DND-41 (cell line): ENCODE data around the gene KRTAP20-4.

Experiments
- ATAC-seq: fragments of 200-7000 bp; cut with Tn5 transposase; 3 replicates; pipeline ENCODE4 v1.9.1; 2021; ENCODE audit warnings: low read depth; ENCODE audit not compliant: insufficient read depth
- DNase-seq: peaks from one replicate; pipeline ENCODE4 v3.0.0-alpha.2; 2020
- H2AFZ ChIP-seq: 2 replicates; pipeline ENCODE4 v1.6.0; 2012; ENCODE audit warnings: low read depth, low read length
- H3K27ac ChIP-seq: 2 replicates; pipeline ENCODE4 v1.5.1; 2012; ENCODE audit warnings: low read length, inconsistent platforms
- H3K27me3 ChIP-seq: fragments of 200-600 bp; sonication (generic); 2 replicates; pipeline ENCODE4 v1.6.0; 2012; ENCODE audit warnings: low read length, mild to moderate bottlenecking, inconsistent platforms; ENCODE audit not compliant: insufficient read depth, poor library complexity
- H3K36me3 ChIP-seq: 2 replicates; pipeline ENCODE4 v1.5.1; 2012; ENCODE audit warnings: low read length, inconsistent platforms; ENCODE audit not compliant: insufficient read depth
- H3K4me1 ChIP-seq: 2 replicates; pipeline ENCODE4 v1.5.1; 2012; ENCODE audit warnings: mild to moderate bottlenecking, low read length; ENCODE audit not compliant: insufficient read depth
- H3K4me2 ChIP-seq: 2 replicates; pipeline ENCODE4 v1.6.0; 2012; ENCODE audit warnings: mild to moderate bottlenecking, moderate library complexity, low read length, inconsistent platforms; ENCODE audit not compliant: insufficient read depth
- H3K4me3 ChIP-seq, 2 experiments: fragments of 200-600 bp in 1 of 2; shearing (Covaris generic) in 1 of 2; 2 replicates each; pipeline ENCODE4 v1.5.1; 2012 to 2016; ENCODE audit warnings: inconsistent platforms in 2 of 2, low read length in 2 of 2, mild to moderate bottlenecking in 2 of 2, low read depth in 1 of 2, moderate library complexity in 1 of 2
- H3K79me2 ChIP-seq: 2 replicates; pipeline ENCODE4 v1.6.0; 2012; ENCODE audit warnings: low read length, inconsistent platforms; ENCODE audit not compliant: insufficient read depth
- H3K9ac ChIP-seq: 2 replicates; pipeline ENCODE4 v1.6.0; 2012; ENCODE audit warnings: low read depth, mild to moderate bottlenecking, inconsistent platforms, low read length, moderate library complexity
- H3K9me3 ChIP-seq: 2 replicates; pipeline ENCODE4 v1.5.1; 2012; ENCODE audit warnings: low read length, moderate library complexity, mild to moderate bottlenecking, inconsistent platforms; ENCODE audit not compliant: insufficient read depth, severe bottlenecking
- H4K20me1 ChIP-seq: 2 replicates; pipeline ENCODE4 v1.6.0; 2012; ENCODE audit warnings: low read length; ENCODE audit not compliant: insufficient read depth
- CTCF ChIP-seq: IDR thresholded peaks from 2 replicates; pipeline ENCODE4 v1.5.1; 2012; ENCODE audit warnings: borderline replicate concordance, low read length, moderate library complexity, mild to moderate bottlenecking; ENCODE audit not compliant: poor library complexity, severe bottlenecking; ENCODE audit errors: extremely low read depth
- EZH2 ChIP-seq: IDR thresholded peaks from 3 replicates; pipeline ENCODE4 v1.6.1; 2012; ENCODE audit warnings: borderline replicate concordance, low read depth, mild to moderate bottlenecking, moderate library complexity, low read length, inconsistent platforms; ENCODE audit not compliant: severe bottlenecking

Gene KRTAP20-4

GRCh38 chr21:30625449-30626165 lies 5.2 kb downstream of the KRTAP20-4 start:
- Histone ChIP-seq H3K27me3 (no peaks in the 10 kb centered on the region), H3K4me3 (no peak overlapping the region), H3K27ac (no peak overlapping the region), H4K20me1 (no peaks in the 10 kb centered on the region), H3K36me3 (no peaks in the 10 kb centered on the region), H2AFZ (no peak overlapping the region), H3K4me1 (no peaks in the 10 kb centered on the region), H3K9ac (no peak overlapping the region), H3K4me2 (no peak overlapping the region), H3K9me3 (no peaks in the 10 kb centered on the region), H3K79me2 (no peaks in the 10 kb centered on the region)
- ATAC-seq, result no peak
- no peak for TF ChIP-seq CTCF
- TF ChIP-seq EZH2, result no peak
- DNase-seq, result no peak

GRCh38 chr21:30628109-30628508 lies 7.7 kb downstream of the KRTAP20-4 start:
- no peaks in the 10 kb centered on the region for H3K27me3 ChIP-seq
- H3K36me3 ChIP-seq, result no peaks in the 10 kb centered on the region
- ATAC-seq (no peak), DNase-seq (no peak)
- no peak overlapping the region for H3K27ac ChIP-seq
- H4K20me1 ChIP-seq, result no peaks in the 10 kb centered on the region
- no peak overlapping the region for H3K4me2 ChIP-seq
- no peak overlapping the region for H3K4me3 ChIP-seq
- H3K79me2 ChIP-seq, result no peaks in the 10 kb centered on the region
- no peak overlapping the region for H2AFZ ChIP-seq
- no peaks in the 10 kb centered on the region for H3K4me1 ChIP-seq
- H3K9ac ChIP-seq, result no peak overlapping the region
- H3K9me3 ChIP-seq, result no peaks in the 10 kb centered on the region
- TF ChIP-seq EZH2 (no peak), CTCF (no peak)

- H3K27me3 ChIP-seq, result no peaks in the 10 kb centered on the region
- no peak overlapping the region for H3K27ac ChIP-seq
- no peak for TF ChIP-seq CTCF
- no peak overlapping the region for H3K4me3 ChIP-seq
- no peak overlapping the region for H2AFZ ChIP-seq
- no peak overlapping the region for H3K9ac ChIP-seq
- H4K20me1 ChIP-seq, result no peaks in the 10 kb centered on the region
- DNase-seq (no peak), ATAC-seq (no peak)
- H3K79me2 ChIP-seq, result no peaks in the 10 kb centered on the region
- H3K4me2 ChIP-seq, result no peak overlapping the region
- H3K36me3 ChIP-seq, result no peaks in the 10 kb centered on the region
- no peaks in the 10 kb centered on the region for H3K9me3 ChIP-seq
- no peaks in the 10 kb centered on the region for H3K4me1 ChIP-seq
These were observed 8.8 kb downstream of the KRTAP20-4 start for GRCh38 chr21:30629200-30629599.
